Inflammatory macrophage treated with lipopolysaccharide for 4 hours (primary cell): ENCODE measurements around the gene SEMA3G.

Source experiments
- DNase-seq: peaks from one replicate; pipeline ENCODE4 v3.0.0-alpha.2; 2020

The SEMA3G gene

GRCh38 chr3:52444860-52445793, at the start of gene SEMA3G:
Gene SEMA3G, minus strand, starts transcription at chr3:52445103. Its CDS starts 76 bp downstream, at chr3:52445027.
- DNase-seq = peak; percentile 77

GRCh38 chr3:52494445-52494844, 49.5 kb upstream of the SEMA3G start:
- no peak for DNase-seq

GRCh38 chr3:52493232-52494017, 48.5 kb upstream of the SEMA3G start:
- DNase-seq = no peak

- DNase-seq = no peak
Observed at GRCh38 chr3:52492059-52492458, 47.2 kb upstream of the SEMA3G start.

DNA sequence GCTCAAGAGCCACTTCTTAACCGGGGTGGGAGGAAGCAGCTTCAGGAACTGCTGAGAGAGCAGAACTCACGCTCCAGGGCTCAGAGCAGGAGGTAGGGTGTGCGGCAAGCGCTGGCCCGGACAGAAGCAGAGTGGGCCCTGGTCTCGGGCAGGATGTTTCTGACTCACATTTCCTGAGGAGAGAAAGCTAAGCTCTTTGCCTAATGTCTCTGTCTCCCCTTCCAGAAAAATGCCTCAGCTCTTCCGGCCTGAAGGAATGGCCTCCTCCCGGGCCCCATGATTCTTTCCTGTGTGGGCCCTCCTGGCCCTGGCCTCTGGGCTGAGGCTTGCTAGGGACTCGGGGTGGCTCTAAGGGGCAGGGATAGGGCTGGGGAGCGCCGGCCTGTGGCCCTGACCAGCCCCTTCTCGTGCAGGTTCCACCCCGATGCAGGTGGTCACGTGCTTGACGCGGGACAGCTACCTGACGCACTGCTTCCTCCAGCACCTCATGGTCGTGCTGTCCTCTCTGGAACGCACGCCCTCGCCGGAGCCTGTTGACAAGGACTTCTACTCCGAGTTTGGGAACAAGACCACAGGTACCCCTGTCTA, 46.1 kb upstream of the SEMA3G start:
- peak; percentile 34 for DNase-seq

GRCh38 chr3:52490035-52490938, 45.4 kb upstream of the SEMA3G start:
- DNase-seq = no peak

DNA sequence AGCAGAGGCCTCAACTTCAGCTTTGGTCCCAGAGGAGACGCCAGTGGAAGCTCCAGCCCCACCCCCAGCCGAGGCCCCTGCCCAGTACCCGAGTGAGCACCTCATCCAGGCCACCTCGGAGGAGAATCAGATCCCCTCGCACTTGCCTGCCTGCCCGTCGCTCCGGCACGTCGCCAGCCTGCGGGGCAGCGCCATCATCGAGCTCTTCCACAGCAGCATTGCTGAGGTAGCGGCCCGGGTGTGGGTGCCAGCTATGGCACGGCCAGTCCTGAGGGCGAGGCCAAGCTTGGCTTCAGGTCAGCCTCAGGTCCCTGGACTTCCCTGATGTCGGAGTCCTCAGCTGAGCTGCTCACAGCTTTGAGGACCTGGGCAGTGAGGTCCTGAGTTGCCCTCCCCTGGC, 44.5 kb upstream of the SEMA3G start:
- DNase-seq = no peak

GRCh38 chr3:52488746-52489145, 43.8 kb upstream of the SEMA3G start:
- DNase-seq = no peak

DNA sequence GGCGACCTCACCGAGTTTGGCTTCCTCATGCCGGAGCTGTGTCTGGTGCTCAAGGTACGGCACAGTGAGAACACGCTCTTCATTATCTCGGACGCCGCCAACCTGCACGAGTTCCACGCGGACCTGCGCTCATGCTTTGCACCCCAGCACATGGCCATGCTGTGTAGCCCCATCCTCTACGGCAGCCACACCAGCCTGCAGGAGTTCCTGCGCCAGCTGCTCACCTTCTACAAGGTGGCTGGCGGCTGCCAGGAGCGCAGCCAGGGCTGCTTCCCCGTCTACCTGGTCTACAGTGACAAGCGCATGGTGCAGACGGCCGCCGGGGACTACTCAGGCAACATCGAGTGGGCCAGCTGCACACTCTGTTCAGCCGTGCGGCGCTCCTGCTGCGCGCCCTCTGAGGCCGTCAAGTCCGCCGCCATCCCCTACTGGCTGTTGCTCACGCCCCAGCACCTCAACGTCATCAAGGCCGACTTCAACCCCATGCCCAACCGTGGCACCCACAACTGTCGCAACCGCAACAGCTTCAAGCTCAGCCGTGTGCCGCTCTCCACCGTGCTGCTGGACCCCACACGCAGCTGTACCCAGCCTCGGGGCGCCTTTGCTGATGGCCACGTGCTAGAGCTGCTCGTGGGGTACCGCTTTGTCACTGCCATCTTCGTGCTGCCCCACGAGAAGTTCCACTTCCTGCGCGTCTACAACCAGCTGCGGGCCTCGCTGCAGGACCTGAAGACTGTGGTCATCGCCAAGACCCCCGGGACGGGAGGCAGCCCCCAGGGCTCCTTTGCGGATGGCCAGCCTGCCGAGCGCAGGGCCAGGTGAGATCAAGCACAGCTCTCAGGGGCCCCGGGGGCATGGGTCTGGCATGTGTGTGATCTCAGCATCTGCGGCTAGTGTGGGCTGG, 43.1 kb upstream of the SEMA3G start:
- no peak for DNase-seq

- no peak for DNase-seq
Observed at GRCh38 chr3:52487050-52487787, 42.3 kb upstream of the SEMA3G start.

DNA sequence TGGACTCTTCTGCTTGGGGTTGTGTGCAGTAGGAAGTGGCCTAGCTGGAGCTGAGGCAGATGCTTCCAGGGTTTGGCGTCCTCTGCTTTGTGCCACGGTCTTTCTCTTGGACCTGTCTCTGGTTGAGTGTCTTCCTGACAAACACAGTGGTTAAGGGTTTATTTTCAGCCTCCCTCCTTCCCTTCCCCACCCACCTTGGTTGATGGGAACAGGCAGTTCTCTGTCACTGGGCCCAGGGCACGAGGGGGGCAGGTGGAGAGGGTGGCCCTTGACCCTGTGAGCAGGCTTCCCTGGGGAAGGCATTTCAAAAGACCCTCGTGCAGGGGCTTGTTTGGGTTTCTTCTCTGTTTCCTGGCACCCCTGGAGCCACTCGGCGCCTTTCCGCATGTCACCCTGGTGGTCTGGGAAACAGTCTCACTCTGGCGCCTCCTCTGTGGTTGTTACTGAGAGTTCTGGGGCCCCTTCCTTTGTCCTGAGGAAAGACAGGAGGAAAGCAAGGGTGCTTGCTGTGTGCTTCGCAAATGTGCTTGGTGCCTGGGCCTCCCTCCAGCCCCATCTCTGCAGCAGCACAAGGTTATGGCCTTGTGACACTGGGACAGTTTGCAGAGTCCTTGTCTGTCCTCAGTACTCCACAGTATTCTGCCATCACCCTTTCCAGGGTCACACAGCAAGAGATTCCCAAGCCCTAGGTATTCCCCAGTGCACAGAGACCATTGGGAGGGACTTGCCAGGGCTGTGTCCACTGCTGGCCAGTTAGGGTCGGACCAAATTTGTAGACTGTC, 40.0 kb upstream of the SEMA3G start:
- no peak for DNase-seq

DNA sequence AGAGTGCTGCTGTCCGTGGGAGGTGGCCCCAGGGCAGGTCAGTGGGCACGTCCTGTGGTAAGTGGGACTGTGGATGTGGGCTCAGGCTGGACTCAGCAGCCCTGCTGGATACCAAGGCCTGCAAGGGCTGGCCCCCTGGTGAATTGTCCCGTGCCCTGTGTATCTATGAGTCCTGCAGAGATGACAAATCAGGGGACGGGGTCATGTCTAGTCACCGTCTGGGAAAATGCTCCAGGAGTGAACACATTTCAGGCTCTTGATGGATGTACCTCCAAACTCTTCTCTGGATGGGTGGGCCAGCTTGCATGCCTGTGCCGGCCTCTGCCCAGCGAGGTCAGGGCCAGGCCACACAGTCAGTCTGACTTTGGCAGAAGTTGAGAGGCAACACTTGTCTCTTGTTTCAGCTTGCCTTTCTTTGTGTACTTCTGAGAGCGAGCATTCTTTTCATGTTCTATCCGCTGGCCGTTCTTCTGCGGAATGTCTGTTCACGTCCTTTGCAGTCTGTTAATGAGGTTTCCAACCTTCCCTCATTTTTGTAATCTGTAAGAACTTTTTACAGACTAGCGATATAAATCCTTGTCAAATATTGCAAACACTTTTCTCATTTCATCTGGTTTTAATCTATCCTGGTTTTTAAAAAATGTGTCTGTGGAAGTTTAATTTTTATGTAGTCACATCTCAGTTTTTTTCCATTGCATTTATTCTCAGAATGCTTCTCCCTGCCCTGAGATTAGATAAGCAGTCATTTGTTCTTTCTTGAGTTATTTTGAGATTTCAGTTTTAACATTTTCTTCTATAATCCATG, 38.9 kb upstream of the SEMA3G start:
- DNase-seq = no peak

DNA sequence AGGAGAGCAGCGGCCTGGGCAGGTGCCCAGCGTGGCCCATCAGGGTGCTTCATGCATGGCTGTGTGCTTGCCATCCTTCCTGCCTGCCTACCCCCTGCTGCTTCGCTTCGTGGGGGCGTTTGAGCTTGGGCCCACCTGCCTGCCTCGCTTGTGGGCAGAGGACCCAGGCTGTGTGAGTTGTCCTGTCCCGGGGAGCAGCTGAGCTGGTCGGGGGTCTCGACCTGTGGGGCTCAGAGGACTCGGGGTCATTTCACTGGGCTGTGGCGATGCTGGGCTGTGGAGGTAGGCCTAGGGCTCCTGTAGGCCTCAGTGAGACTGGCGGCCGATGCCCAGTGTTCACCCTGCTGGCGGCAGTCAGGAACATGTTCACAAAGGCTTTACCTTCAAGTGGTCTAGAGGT, 38.2 kb upstream of the SEMA3G start:
- DNase-seq = no peak

GRCh38 chr3:52481819-52482521, 37.1 kb upstream of the SEMA3G start:
- DNase-seq = no peak

- no peak for DNase-seq
Observed at GRCh38 chr3:52480768-52481715, 36.1 kb upstream of the SEMA3G start.

DNA sequence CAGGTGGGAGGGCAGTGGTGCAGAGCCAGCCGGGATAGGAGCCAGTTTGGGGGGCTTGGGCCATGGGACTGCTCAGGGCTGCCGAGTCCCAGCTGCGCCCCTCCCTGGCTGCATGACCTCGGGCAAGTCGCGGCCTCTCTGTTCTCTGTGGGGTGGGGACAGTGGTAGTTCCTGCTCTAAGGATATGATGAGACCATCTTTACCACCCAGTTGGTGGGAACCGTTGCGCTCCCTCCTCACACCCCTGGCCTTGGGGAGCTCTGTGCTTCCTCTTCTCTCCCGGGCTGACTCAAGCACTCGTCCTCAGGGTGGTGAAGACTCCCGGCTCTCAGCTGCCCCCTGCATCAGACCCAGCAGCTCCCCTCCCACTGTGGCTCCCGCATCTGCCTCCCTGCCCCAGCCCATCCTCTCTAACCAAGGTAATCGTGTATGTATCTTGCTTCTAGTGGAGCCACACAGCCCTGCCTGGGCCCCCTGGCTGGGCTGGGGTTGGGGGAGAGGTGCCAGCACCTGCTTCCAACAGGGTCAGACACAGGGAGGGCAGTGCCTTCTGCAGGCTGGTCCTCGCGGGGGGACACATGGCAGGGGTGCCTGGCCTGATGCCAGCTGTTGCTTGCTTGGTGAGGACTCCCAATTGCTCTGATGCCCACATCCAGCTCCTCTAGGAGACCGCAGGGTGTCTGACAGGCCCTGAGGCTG, 35.1 kb upstream of the SEMA3G start:
- DNase-seq = no peak
